Neural progenitor cell (in vitro differentiated cells): ENCODE data around the gene TMBIM4.

Source experiments
- CTCF ChIP-seq: fragments of 200-600 bp; sonication (generic); IDR thresholded peaks from 2 replicates; pipeline ENCODE4 v1.5.1; 2017; ENCODE audit warnings: antibody characterized with exemption, mild to moderate bottlenecking
- EZH2phosphoT487 ChIP-seq: fragments of 200-600 bp; sonication (generic); IDR thresholded peaks from 2 replicates; pipeline ENCODE4 v1.6.1; 2017; ENCODE audit warnings: antibody characterized with exemption

- TF ChIP-seq CTCF, result no peak
- TF ChIP-seq EZH2phosphoT487, result no peak
Measured at GRCh38 chr12:66117242-66117641, 52.6 kb downstream of the TMBIM4 start.
